SKM-1 (cell line): ENCODE results near the gene TMOD2.

Experiments used
- DNase-seq: peaks from one replicate; lab custom pipeline; 2025; ENCODE audit not compliant: unreplicated experiment; lab: John Stamatoyannopoulos, UW

The TMOD2 gene

DNA sequence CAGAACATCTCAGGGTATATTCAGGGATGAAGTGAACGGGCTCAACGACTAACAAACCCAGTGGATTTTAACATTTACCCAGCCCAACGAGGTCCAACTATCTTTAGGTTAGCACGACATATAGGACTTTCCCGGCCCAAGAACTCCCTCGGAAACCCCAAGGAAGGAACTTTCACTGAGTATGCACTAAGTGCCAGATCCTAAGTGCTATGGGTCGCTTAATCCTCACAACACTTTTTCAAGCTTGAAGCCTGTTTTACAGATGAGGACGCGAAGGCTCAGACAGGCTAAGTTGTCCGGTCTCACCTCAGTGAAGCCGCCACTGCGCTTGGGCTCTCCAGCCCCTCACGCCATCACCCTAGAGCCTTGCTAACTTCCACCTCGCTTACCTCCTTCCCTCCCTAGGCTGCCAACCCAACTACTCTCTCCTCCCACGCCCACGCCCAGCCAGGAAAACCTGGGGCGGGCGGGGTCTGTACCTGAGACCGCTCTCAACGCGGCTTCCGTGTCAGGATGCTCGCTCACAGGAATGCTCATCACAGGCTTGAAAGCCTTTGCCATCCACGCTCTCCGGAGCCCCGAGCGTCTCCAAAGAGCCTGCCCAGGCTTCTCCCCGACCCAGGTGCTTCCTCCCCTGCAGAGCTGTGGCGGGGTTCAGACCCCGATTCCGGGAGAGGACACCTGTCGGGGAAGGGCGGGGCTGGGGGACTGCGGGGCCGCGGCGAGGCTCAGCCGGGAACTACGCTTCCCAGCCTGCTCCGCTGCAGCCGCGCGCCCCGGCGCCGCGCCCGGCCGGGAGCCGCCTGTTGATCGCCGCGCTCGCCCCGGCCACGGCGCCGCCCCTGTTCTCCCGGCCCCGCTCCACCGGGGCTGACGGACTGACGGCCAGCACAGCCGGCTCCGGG lies at the start of gene TMOD2:
TSS of gene TMOD2 (plus strand) at position 806 of the 905 bp plus-strand sequence. CDS start 14,845 bp downstream, outside the sequence.
- no peak for DNase-seq

DNA sequence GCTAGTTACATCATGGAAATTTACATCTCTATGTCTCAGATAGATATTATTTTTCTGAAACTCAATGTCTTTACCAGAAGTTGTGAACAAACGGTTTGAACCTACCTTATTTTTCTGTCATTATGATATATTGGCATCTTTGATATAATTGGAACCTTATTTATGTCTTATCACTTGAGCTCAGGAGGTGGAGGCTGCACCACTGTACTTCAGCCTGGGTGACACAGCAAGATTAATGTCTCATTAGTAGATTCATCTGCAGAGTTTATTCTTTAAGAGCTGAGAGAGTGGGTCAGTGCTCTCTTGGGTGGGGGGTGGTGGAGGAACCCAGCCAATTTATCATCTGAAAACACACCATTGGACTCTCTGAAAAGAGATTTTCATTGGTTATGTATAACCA lies 48.7 kb upstream of the TMOD2 start:
- DNase-seq: no peak

DNA sequence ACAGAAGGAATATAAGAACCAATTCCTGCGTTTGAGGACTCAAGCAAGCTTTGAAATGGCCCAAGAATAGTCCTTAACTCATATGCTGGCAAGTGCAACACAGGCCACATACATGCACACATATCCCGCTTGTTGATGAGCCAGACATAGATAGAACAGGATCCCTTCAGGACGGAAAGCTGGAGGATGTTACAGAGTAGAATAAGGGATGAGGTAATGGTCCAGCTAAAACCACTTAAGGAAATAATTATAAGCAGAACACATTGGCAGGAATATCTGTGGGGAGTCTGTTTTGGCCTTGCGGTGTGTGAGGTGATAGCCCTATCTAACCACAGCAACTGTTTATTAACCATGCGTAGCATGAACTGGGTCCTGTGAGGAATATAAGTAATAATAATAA lies 45.1 kb upstream of the TMOD2 start:
- DNase-seq: no peak

DNA sequence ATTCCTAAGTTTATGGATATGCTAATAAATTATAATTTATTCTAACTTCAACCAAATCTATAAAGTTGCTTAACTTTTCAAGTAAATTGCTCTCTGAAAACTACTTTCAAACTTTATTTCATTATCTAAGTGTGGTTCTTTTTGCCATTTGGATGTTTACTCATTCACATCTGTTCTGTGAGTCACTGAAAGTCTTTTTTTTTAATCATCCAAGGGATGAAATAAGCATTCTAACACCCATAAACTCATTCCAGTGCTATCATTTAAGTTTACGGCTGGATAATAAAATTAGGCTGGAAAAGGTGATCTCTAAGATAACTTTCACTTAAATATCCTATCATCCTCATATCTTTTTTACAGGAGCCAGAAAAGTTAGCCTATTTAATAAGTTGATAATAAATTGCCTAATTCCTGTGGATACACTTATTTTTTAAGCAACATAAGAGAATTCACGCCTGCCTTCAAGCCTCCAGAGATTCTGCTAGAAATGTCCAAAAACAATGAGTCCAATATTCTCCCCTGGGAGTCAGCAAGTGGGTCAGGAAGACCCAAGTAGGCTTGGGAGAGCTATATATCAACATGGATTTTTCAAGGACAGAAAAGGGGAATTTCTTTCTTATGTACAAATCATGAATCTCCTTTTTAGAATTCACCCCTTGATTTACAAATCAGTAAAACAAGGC lies 44.3 kb upstream of the TMOD2 start:
- no peak for DNase-seq

DNA sequence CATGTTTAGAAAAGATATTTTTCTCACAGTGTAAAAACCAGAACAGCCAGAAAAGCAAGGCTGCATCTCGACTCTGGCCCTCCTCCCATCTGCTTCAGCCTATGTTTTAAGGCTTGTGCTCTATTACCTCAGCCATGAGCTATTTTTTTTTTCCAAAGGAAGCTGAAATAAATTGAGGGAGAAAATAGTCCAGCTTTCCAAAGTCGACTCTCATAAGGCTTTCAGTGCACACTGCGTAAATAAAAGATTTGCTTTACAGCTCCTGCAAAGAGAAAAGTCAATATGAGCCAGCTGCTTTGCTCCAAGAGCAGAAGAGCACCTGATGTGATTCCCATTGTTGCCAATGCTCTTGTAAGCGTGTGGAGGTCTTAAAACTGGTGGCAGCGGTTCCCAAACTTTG lies 43.4 kb upstream of the TMOD2 start:
- no peak for DNase-seq

DNA sequence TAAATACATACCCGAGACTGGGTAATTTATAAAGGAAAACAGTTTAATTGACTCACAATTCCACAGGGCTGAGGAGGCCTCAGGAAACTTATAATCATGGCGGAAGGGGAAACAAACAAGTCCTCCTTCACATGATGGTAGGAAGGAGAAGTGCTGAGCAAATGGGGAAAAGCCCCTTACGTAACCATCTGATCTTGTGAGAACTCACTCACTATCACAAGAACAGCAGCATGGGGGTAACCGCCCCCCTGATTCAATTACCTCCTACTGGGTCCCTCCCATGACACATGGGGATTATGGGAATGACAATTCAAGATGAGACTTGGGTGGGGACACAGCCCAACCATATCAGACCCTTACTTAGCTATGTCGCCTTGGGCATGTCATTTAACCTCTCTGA lies 42.4 kb upstream of the TMOD2 start:
- no peak for DNase-seq

DNA sequence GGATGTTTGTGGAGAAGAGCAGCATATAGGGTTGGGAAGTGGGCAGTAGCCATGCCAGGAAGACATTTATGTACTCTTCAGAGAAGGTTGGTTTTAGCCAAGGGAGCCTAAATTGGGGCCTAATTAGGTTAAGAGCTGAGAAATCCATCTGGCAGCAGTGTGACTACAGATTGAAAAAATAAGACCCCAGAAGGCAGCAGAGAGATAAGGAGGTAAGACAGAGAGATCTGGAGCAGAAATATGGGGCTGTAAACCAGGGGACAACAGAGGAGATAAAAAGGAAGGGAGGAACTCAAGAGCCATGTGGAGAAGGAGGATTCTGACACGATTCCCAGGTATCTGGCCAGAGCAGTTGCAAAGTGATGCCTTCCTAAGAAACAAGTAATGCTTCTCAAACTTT lies 37.2 kb upstream of the TMOD2 start:
- DNase-seq: no peak

DNA sequence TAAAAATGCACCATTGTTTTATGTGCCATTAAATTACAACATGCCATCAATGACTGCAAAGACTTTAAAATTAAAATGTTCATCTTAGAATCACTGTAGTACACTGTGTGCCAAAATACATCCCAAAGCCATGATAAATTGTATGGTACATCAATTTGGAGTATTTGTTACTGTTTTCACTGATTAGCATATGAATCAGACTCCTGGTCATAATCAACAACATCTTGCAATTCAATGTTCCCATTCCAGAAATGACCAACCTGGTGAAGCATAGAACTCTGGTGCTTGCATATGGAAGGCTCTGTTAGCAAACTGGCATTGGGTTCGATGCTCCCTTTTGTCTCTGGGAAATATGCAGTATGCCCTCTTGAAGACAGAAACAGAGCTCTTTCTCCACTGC lies 36.5 kb upstream of the TMOD2 start:
- no peak for DNase-seq

DNA sequence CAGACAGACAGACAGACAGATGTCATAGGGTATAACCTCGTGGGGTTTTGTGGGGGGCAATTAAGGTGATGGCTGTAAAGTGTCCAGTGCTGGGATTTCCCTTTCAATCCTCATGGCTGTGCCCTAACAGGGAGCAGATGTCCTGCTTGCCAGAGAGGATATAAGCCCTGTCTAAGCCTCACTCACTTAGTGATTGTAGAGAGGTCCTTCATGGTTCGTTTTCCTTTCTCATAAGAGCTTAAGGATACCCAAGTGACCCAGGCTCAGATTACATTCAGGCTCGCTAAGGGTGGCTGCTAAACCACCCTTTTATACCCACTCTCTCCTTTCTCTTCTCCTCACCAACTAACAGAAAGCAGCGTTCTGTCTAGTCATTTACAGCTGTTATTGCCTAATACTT lies 33.2 kb upstream of the TMOD2 start:
- DNase-seq: no peak

DNA sequence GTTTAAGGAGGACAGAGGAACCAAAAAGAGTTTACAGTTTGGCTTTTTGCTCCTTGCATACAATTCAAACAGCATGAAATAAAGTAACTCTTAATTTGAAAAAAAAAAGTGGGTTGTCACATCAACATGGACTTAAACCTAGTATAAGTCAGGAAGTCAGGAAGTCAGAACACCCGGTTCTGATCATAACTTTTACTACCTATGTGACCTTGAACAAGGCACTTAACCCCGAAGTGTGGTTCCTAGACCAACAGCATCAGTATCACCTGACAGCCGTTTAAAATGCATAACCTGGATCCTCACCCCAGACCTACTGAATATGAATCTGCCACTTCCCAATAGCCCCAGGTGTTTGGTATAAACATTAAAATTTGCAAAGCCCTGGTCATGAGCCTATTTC lies 32.7 kb upstream of the TMOD2 start:
- DNase-seq: no peak

DNA sequence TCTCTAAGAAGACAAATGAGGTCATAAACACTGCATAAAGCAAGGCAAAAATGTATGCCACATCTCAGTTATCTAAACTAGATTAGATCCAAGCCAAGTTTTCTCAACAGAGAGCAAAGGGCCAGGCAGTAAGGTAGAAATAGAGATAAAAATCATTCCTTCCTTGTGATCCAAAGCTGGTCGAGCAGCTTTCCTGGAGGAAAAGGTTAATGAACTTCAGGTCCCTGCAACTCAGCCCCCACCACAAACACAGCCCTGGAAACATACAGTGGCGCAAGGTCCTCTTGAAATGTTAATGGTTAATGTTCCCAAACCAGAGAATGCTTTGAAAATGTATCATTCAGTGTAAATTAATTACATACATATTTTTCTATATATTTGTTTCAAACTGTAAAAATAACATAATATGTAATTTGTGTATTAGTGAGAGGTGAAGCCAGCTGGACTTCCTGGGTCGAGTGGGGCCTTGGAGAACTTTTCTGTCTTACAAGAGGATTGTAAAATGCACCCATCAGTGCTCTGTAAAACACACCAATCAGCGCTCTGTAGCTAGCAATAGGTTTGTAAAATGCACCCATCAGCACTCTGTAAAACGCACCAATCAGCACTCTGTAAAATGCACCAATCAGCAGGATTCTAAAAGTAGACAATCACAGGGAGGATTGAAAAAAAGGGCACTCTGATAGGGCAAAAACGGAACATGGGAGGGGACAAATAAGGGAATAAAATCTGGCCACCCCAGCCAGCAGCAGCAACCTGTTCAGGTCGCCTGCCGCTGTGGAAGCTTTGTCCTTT lies 31.0 kb upstream of the TMOD2 start:
- no peak for DNase-seq

DNA sequence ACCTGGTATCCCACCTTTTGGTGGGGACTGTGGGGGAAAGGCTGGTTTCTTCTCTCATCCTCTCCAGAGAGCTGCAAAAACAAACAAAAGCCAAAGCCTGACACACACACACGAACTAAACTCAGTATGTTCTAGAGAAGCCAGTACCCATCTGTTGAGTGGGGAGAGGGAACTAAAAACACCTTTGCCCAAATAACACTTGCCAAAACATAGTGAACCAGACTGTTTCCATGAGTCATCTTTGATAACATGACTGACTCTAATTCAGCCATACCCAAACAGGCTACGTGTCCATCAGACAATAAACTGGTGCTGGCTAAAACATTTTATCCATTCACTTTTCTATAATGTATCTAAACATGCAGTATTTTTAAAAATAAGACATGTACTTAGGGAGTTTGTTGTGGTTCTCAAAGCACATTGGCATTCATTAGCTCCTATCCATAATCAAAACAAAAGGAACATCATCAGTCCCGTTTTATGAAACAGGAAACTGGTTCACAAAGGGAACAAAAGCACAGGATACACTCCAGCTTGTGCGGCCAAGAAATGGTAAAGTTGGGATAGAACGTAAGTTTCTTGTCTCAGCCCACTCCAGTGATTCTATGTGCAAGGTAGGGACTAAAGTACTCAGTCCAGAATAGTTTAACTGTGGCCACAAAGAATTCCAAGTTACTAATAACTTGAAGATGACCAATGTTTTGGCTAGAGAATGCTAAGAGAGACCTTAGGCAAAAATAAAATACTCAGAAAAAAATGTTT lies 30.0 kb upstream of the TMOD2 start:
- DNase-seq: no peak

DNA sequence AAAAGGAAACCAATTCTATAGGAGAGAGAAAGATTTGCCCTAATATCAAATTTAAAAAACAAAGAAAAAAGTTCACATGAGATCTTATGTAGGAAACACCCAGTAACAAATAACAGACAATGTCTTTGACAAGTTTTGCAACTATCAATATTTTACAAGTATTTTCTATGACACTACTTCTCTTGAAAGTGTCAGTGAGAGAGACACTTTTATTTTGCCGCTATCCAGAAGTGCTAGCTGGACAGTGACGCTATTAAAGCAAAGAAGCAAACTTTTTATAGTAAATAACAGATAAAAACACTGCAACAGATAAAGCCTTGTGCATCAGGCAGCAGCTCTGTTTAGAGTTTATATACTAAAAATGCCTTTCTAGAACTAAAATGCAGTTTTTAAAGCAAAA lies 27.2 kb upstream of the TMOD2 start:
- DNase-seq: no peak

DNA sequence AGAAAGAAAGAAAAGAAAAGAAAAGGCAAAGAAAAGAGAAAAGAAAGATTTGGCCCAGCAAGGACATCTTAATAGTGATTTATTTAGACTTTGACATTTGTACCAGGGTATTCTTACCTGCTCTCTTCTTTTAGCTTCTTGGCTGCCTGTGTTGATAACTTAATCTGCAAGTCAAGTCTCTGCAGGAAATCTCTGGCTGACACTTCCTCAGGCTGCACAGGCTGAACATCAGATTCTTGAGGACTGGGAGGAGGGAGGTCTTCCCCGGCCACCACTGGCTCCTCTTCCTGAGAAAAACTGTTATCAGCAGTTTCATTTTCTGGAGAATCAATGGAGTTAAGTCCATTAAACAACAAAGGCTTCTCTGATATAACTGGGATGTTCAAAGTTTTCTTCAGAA lies 26.7 kb upstream of the TMOD2 start:
- no peak for DNase-seq

DNA sequence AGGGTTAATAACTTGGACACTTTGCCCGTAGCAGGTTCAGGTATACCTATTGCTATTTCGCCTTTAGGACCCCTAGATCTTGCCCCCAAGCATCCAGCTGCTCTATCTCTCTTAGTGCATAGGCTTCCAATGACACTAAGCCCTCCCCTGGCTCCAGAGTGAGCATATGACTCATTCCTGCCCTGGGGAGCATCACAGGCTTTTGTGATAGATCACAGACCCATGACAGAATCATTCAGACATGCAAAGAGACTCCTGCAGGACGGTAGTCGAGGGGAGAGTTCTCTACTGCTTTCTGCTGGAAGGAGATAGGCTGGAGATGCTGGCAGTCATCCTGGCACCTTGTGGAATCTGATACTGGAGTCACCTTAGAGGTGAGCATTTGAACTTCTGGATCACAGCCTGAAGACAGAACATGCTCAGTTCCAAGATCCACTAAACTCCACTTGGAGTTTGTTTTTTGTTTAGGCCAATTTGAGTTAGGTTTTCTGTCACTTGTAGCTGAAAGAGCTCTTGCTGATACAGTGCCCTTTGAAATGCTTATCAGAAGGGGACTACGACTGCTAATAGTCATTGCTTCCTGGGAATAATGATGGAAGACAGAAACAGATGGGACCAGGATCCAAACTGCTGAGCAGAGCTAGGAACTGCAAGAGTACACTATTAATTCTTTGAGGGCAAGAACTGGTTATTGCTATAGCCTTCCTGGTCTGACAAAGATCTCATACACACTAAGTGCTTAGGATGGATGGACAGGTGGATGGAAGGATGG lies 24.9 kb upstream of the TMOD2 start:
- DNase-seq: no peak

DNA sequence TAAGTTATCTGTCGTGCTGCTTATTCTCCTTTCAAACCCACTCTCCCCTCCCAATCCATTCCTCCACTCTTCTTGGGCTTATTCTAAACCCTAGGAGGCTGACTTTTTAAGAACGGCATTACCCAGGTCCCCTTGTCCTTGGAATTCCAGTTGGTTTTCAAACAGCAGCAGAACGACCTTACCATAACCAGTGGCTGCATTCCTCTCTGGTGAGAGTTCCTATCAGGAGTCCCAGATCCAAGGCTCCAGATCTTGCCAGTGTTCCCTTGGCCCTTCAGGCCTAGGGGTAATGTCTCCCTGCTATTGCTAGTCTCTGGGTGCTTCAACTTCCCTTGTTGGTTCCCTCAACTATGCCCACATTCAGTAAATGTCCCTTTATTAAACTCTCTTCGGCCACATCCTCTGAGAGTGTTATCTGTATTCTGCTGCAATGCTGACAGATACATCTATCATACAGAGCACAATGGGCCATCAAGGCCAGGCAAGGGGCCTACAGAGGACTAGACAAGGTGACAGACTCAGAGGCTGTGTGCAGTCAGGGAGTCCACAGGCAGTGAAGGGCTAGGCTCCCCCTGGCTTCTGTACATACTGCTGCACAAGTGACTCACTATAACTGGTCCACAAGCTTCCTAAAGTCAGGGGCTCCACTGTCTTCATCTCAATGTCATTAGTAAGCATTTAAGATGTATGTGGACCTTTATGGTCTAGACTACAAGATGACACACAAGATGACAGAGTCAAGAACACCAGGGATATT lies 24.1 kb upstream of the TMOD2 start:
- no peak for DNase-seq

DNA sequence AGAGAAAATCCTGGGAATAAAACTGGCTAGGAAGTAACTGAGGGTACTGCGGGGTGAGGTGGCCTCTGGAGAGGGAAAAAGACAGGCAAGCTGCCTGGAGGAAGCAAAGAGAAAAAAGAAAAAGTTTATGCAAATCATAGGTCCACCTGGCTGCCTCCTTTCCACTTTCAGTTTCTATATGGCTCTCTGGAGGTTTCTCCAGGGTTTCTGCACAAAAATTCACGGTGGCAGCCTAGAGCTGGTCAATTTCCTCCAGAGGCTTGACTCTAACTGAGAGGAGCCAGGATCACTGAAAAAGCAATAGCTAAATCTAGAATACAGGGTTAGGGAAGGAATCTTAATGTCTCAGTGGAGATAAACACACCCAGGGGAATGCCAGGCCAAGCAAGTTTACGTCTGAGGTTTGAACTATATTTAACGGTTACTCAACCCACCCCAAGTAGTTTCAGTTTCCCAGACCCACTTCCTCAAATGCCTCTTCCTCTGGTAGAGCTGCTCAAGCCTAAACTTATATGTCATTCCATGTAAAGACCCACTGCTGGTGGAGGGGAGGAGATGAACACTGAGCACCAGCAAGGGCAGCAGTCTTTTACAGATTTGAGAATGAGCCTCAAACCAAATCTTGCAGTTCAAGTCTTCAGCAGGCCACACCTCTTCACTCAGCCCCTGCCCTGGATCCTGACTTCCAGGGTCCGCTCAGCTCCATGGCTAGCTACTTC lies 19.7 kb upstream of the TMOD2 start:
- peak; percentile 94 for DNase-seq

DNA sequence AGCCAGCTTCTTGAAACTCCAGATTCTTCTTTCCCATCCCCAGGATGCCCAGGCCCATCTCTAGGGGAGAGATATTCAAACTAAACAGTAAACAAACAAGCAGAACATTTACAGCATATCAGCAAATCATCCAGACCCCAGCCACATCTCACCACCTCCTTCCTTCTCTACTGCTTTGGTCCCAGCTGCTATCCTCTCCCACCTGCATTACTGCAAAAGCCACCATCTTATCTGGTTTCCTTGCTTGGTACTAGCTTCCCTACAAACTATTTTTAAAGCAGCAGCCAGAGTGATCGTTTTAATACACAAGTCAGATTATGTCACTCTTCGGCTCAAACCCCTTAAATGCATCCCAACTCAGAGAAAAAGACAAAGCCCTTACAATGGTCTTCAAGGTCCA lies 18.8 kb upstream of the TMOD2 start:
- no peak for DNase-seq
